Stimulated activated naive CD4-positive, alpha-beta T cell (primary cell): ENCODE measurements around the gene PTPRO.
A peak's percentile ranks its signal among the peaks of the same experiment; 100 is the strongest.

Experiments used
- DNase-seq, 6 experiments: peaks; one replicate each; lab custom pipeline; 2025; lab: John Stamatoyannopoulos, UW

The PTPRO gene

GRCh38 chr12:15322164-15323061 lies at the start of gene PTPRO:
Gene PTPRO, plus strand, starts transcription at chr12:15322508.
- no peak for DNase-seq

GRCh38 chr12:15273896-15274295 lies 48.4 kb upstream of the PTPRO start:
- no peak for DNase-seq

- DNase-seq: no peak
Measured at GRCh38 chr12:15274561-15274967, 47.7 kb upstream of the PTPRO start.

- peak in 2 of 6 experiments; percentile 3 to 7 for DNase-seq
Measured at GRCh38 chr12:15276088-15276698, 46.1 kb upstream of the PTPRO start.

- no peak for DNase-seq
Measured at GRCh38 chr12:15278816-15279658, 43.3 kb upstream of the PTPRO start.

GRCh38 chr12:15280930-15281329 lies 41.4 kb upstream of the PTPRO start:
- DNase-seq: no peak

- DNase-seq: no peak
Measured at GRCh38 chr12:15289192-15289591, 33.1 kb upstream of the PTPRO start.

GRCh38 chr12:15293731-15294130 lies 28.6 kb upstream of the PTPRO start:
- no peak for DNase-seq

GRCh38 chr12:15299947-15300346 lies 22.4 kb upstream of the PTPRO start:
- DNase-seq: no peak

GRCh38 chr12:15304296-15304695 lies 18.0 kb upstream of the PTPRO start:
- no peak for DNase-seq

GRCh38 chr12:15306605-15307004 lies 15.7 kb upstream of the PTPRO start:
- no peak for DNase-seq

- no peak for DNase-seq
Measured at GRCh38 chr12:15307079-15307478, 15.2 kb upstream of the PTPRO start.

- no peak for DNase-seq
Measured at GRCh38 chr12:15318841-15319240, 3.5 kb upstream of the PTPRO start.

- no peak for DNase-seq
Measured at GRCh38 chr12:15320881-15321280, 1.4 kb upstream of the PTPRO start.

GRCh38 chr12:15323480-15323879 lies 1.2 kb downstream of the PTPRO start:
- DNase-seq: no peak

GRCh38 chr12:15329891-15330290 lies 7.6 kb downstream of the PTPRO start:
- no peak for DNase-seq

- DNase-seq: no peak
Measured at GRCh38 chr12:15334225-15334624, 11.9 kb downstream of the PTPRO start.

- DNase-seq: no peak
Measured at GRCh38 chr12:15335959-15336358, 13.7 kb downstream of the PTPRO start.

GRCh38 chr12:15336768-15337553 lies 14.7 kb downstream of the PTPRO start:
- DNase-seq: no peak

- DNase-seq: no peak
Measured at GRCh38 chr12:15341371-15341770, 19.1 kb downstream of the PTPRO start.

- DNase-seq: no peak
Measured at GRCh38 chr12:15344561-15344960, 22.3 kb downstream of the PTPRO start.

- DNase-seq: no peak
Measured at GRCh38 chr12:15346488-15346887, 24.2 kb downstream of the PTPRO start.
